Sigmoid colon (tissue), 4 donors: ENCODE results near the gene IMPA2.

Experiments used
- CTCF ChIP-seq, 4 experiments: fragments of 450-650 bp in 3 of 4; fragments of 200-600 bp in 1 of 4; IDR thresholded peaks; one replicate each; pipeline ENCODE4 v1.5.1; 2016 to 2019; ENCODE audit warnings: antibody characterized with exemption in 4 of 4, mild to moderate bottlenecking in 3 of 4, moderate library complexity in 2 of 4
- POLR2AphosphoS5 ChIP-seq, 4 donors: sonication (generic); formaldehyde crosslinking; IDR thresholded peaks; one replicate each; pipeline ENCODE4 v1.6.1; 2017; ENCODE audit warnings: antibody characterized with exemption in 4 of 4

- TF ChIP-seq CTCF (IDR thresholded peaks at IDR 0.05), result no peak
- TF ChIP-seq POLR2AphosphoS5 (IDR thresholded peaks at IDR 0.05), result no peak
These were observed 2.8 kb downstream of the IMPA2 start for GRCh38 chr18:11984091-11984490.
